DND-41 (cell line): ENCODE results near the gene OPCML.

ENCODE experiments used
- ATAC-seq: fragments of 200-7000 bp; cut with Tn5 transposase; 3 replicates; pipeline ENCODE4 v1.9.1; 2021; ENCODE audit warnings: low read depth; ENCODE audit not compliant: insufficient read depth
- DNase-seq: peaks from one replicate; pipeline ENCODE4 v3.0.0-alpha.2; 2020
- H2AFZ ChIP-seq: 2 replicates; pipeline ENCODE4 v1.6.0; 2012; ENCODE audit warnings: low read depth, low read length
- H3K27ac ChIP-seq: 2 replicates; pipeline ENCODE4 v1.5.1; 2012; ENCODE audit warnings: low read length, inconsistent platforms
- H3K27me3 ChIP-seq: fragments of 200-600 bp; sonication (generic); 2 replicates; pipeline ENCODE4 v1.6.0; 2012; ENCODE audit warnings: low read length, mild to moderate bottlenecking, inconsistent platforms; ENCODE audit not compliant: insufficient read depth, poor library complexity
- H3K36me3 ChIP-seq: 2 replicates; pipeline ENCODE4 v1.5.1; 2012; ENCODE audit warnings: low read length, inconsistent platforms; ENCODE audit not compliant: insufficient read depth
- H3K4me1 ChIP-seq: 2 replicates; pipeline ENCODE4 v1.5.1; 2012; ENCODE audit warnings: mild to moderate bottlenecking, low read length; ENCODE audit not compliant: insufficient read depth
- H3K4me2 ChIP-seq: 2 replicates; pipeline ENCODE4 v1.6.0; 2012; ENCODE audit warnings: mild to moderate bottlenecking, moderate library complexity, low read length, inconsistent platforms; ENCODE audit not compliant: insufficient read depth
- H3K4me3 ChIP-seq, 2 experiments: fragments of 200-600 bp in 1 of 2; shearing (Covaris generic) in 1 of 2; 2 replicates each; pipeline ENCODE4 v1.5.1; 2012 to 2016; ENCODE audit warnings: inconsistent platforms in 2 of 2, low read length in 2 of 2, mild to moderate bottlenecking in 2 of 2, low read depth in 1 of 2, moderate library complexity in 1 of 2
- H3K79me2 ChIP-seq: 2 replicates; pipeline ENCODE4 v1.6.0; 2012; ENCODE audit warnings: low read length, inconsistent platforms; ENCODE audit not compliant: insufficient read depth
- H3K9ac ChIP-seq: 2 replicates; pipeline ENCODE4 v1.6.0; 2012; ENCODE audit warnings: low read depth, mild to moderate bottlenecking, inconsistent platforms, low read length, moderate library complexity
- H3K9me3 ChIP-seq: 2 replicates; pipeline ENCODE4 v1.5.1; 2012; ENCODE audit warnings: low read length, moderate library complexity, mild to moderate bottlenecking, inconsistent platforms; ENCODE audit not compliant: insufficient read depth, severe bottlenecking
- H4K20me1 ChIP-seq: 2 replicates; pipeline ENCODE4 v1.6.0; 2012; ENCODE audit warnings: low read length; ENCODE audit not compliant: insufficient read depth
- EZH2 ChIP-seq: IDR thresholded peaks from 3 replicates; pipeline ENCODE4 v1.6.1; 2012; ENCODE audit warnings: borderline replicate concordance, low read depth, mild to moderate bottlenecking, moderate library complexity, low read length, inconsistent platforms; ENCODE audit not compliant: severe bottlenecking
- TF ChIP-seq, protein P1 (sequence below): IDR thresholded peaks from 2 replicates; pipeline ENCODE4 v1.5.1; 2012; ENCODE audit warnings: borderline replicate concordance, low read length, moderate library complexity, mild to moderate bottlenecking; ENCODE audit not compliant: poor library complexity, severe bottlenecking; ENCODE audit errors: extremely low read depth

Gene OPCML

DNA sequence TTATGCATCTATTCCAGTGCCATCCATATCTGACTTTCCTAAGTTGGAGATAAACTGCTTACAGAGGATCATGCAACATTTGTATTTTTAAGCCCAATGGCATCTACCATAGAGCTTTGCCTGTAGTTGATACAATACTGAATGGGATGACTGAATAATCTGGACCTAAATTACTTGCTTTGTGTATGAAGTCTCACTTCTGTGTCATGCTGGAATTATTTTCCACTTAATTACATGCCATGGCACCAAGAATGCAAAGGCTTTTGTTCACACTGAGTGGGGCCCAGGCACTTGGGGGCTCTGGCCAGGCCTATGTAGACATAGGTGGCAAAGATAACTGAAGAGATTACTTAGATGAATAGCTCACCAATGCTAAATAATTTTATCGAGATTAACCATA is 51.6 kb downstream of the OPCML start:
- H3K79me2 ChIP-seq = no peaks in the 10 kb centered on the region
- H3K4me1 ChIP-seq = no peaks in the 10 kb centered on the region
- TF ChIP-seq, protein P1, sequence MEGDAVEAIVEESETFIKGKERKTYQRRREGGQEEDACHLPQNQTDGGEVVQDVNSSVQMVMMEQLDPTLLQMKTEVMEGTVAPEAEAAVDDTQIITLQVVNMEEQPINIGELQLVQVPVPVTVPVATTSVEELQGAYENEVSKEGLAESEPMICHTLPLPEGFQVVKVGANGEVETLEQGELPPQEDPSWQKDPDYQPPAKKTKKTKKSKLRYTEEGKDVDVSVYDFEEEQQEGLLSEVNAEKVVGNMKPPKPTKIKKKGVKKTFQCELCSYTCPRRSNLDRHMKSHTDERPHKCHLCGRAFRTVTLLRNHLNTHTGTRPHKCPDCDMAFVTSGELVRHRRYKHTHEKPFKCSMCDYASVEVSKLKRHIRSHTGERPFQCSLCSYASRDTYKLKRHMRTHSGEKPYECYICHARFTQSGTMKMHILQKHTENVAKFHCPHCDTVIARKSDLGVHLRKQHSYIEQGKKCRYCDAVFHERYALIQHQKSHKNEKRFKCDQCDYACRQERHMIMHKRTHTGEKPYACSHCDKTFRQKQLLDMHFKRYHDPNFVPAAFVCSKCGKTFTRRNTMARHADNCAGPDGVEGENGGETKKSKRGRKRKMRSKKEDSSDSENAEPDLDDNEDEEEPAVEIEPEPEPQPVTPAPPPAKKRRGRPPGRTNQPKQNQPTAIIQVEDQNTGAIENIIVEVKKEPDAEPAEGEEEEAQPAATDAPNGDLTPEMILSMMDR = no peak
- no peak for TF ChIP-seq EZH2
- H3K27ac ChIP-seq = no peak overlapping the region
- ATAC-seq (no peak), DNase-seq (no peak)
- H3K4me3 ChIP-seq = no peak overlapping the region
- H3K9ac ChIP-seq = no peak overlapping the region
- no peak overlapping the region for H2AFZ ChIP-seq
- H3K36me3 ChIP-seq = no peaks in the 10 kb centered on the region
- no peaks in the 10 kb centered on the region for H3K27me3 ChIP-seq
- no peak overlapping the region for H3K4me2 ChIP-seq
- no peaks in the 10 kb centered on the region for H4K20me1 ChIP-seq
- H3K9me3 ChIP-seq = no peaks in the 10 kb centered on the region

DNA sequence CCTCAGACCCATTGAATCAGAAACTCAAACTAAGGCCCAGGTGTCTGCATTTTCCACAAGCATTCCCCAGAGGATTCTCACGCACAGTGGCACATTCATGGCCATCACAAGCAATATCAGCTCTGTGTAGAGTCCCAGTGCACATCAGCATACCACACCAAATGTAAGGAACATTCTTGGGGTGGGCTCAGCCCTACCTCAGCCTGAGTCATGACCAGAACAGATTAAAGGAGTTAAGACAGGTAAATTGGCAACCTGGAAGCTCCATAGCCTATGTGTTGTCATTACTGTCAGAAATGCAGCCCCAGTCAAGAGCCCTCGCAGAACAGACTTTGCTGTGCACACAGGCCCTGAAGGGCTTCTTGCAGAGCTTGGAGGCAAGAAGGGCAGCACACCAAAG is 53.1 kb downstream of the OPCML start:
- DNase-seq = no peak
- Histone ChIP-seq H3K27me3 (no peaks in the 10 kb centered on the region), H3K4me2 (no peak overlapping the region), H3K27ac (no peak overlapping the region), H3K4me3 (no peak overlapping the region), H3K36me3 (no peaks in the 10 kb centered on the region), H3K4me1 (no peaks in the 10 kb centered on the region), H2AFZ (no peak overlapping the region), H3K79me2 (no peaks in the 10 kb centered on the region), H4K20me1 (0 out of 2 replicates have a peak, but pooled peaks cover 3% of the 10 kb centered on the region), H3K9ac (no peak overlapping the region), H3K9me3 (no peaks in the 10 kb centered on the region)
- no peak for TF ChIP-seq EZH2
- TF ChIP-seq, protein P1 = no peak
- no peak for ATAC-seq

DNA sequence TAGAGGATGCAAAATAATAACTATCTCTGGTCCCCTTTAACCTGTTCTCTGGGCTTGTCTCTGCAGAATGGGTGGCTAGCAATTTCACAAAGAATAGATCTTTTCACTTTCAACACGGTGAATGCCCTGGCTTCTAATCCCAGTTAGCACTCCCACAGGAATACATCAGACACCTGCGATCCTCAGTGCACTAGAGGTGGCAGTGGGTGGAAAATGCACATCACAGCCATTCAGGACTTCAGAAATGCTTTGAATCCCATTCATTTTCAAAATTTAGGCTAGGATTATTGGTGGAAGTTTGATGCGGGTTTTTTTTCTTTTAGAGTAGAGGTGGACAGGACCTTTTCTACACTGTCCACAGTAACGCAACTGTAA is 55.1 kb downstream of the OPCML start:
- no peak for DNase-seq
- no peaks in the 10 kb centered on the region for H3K79me2 ChIP-seq

More for the DNA sequence above, 55.1 kb downstream of the OPCML start:
- no peaks in the 10 kb centered on the region for H3K4me1 ChIP-seq
- no peak overlapping the region for H3K27ac ChIP-seq
- TF ChIP-seq, protein P1 = no peak
- no peaks in the 10 kb centered on the region for H3K27me3 ChIP-seq
- H2AFZ ChIP-seq = no peak overlapping the region
- H3K9me3 ChIP-seq = no peaks in the 10 kb centered on the region
- H3K36me3 ChIP-seq = no peaks in the 10 kb centered on the region
- H4K20me1 ChIP-seq = 0 out of 2 replicates have a peak, but pooled peaks cover 3% of the 10 kb centered on the region
- no peak for ATAC-seq
- no peak overlapping the region for H3K4me2 ChIP-seq
- no peak overlapping the region for H3K4me3 ChIP-seq
- H3K9ac ChIP-seq = no peak overlapping the region
